Non-pigmented ciliary epithelial cell (primary cell): ENCODE data around the gene IL24.

Experiments
- DNase-seq: peaks from one replicate; pipeline ENCODE4 v3.0.0-alpha.2; 2010; ENCODE audit warnings: low read depth

IL24 gene

DNA sequence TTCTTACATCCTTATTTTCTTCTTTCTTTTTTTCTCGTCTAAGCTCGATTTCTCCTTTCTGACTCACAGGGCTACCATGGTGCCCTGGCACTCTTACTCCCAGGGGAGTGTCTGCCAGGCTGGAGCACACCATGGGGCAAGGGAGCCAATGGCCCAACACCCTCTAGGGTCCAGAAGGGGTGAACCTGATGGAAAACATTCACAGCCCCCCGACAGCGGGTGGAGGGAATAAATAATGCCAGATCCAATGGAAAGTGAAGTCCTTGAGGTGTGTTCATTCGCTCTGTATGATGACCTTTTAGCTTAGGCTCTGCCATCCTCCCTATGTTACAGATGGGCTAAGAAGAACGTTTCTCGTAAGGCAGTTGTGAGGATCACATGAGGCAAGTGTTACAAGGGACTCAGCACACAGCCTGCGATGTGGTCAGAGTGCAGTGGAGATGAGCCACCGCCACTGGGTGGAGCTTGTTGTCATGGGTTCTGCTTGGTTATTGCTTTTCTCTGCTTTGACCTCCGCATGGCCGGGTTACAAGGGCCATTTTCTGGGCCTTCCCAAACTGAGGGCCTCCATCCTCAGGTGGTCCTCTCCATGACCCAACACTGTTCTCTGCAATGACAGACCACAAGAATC is 28.0 kb downstream of the IL24 start:
- no peak for DNase-seq

DNA sequence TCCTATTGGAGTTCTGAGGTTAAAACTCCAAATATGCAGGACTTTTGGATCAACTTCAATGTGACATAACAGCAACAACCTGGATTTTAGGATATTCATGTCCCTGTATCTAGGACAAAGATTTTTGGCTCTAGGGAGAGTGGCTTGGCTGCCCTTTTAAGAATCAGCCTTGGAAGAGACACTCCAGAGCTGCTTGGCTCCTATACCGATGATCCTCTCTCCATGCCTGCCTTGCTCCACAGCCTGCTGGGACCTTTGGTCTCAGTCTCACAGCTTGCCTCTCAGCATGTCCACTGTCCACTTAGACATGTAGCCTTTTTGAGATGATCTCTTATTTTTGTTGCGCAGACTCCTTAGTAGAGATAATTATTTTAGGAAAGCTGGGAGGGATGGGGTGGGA is 29.0 kb downstream of the IL24 start:
- no peak for DNase-seq

- no peak for DNase-seq
Observed at GRCh38 chr1:206929524-206929923, 32.3 kb downstream of the IL24 start.

- DNase-seq, result no peak
Observed at GRCh38 chr1:206930210-206930798, 33.1 kb downstream of the IL24 start.

DNA sequence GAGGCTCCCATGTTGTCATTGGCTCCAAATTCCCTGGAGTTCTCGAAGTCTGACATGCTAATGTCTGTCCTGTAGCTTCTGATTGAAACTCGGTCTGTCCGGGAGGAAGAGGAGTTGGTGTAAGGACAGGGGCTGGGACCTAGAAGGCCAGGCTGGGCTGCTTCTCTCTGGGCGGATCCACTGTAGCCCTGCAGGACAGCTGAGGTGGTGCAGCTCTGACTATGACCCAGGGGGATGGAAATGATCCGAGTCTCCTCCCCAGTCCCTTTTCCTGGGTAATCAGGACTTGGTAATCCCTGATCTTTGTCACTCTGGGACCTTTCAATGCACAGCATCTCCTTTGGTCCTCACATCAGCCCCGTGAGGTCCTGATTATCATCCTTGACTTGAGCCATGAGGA is 34.5 kb downstream of the IL24 start:
- no peak for DNase-seq

- DNase-seq, result no peak
Observed at GRCh38 chr1:206932177-206932576, 34.9 kb downstream of the IL24 start.

GRCh38 chr1:206933333-206933945 is 36.2 kb downstream of the IL24 start:
- no peak for DNase-seq

DNA sequence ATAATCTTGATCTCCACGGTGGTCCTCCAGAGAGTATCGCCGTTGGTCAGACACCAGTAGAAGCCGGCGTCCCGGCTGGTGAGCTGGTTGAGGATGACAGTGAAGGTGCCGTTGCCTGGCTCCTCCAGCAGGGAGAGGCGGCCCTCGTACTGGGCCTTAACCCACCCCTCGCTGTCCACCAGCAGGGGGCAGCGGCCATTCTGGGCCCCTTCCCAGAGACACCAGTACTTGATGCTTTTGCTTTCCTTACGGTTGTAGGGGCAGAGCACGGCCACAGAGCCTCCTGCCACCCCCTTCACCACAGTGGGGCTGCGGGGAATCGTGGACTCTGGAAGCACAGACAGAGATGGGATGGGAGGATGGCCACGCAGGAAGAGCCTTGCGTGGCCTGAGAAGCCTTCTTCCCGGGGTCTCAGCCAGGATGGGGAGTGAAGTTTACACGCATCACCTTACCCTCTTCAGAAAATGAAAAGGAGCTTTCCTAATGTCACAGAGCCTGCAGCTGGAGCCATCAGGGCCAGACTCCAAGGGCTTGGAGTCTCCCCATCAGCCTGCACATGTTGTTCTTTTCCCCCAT is 38.3 kb downstream of the IL24 start:
- no peak for DNase-seq

DNA sequence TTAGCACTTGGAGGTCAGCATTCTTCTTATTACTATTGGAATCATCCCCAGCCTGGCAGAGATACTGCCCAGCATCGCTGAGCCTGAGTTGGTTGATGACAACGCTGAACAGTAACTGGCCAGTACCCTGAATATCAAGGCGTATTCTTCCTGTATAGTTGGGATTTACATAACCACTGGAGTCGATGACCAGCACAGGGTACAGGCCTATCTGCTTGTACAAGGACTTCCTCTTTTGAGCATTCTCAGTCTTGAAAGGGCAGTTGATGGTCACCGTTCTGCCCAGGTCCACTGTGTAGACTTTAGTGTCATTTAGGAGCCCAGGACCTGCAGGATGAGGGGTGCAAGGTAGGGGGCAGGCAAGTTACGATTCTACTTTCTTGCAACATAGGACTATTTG is 40.2 kb downstream of the IL24 start:
- no peak for DNase-seq

- DNase-seq, result no peak
Observed at GRCh38 chr1:206939131-206939530, 41.9 kb downstream of the IL24 start.

GRCh38 chr1:206939841-206940587 is 42.8 kb downstream of the IL24 start:
- no peak for DNase-seq

GRCh38 chr1:206940588-206940936 is 43.3 kb downstream of the IL24 start:
- no peak for DNase-seq

DNA sequence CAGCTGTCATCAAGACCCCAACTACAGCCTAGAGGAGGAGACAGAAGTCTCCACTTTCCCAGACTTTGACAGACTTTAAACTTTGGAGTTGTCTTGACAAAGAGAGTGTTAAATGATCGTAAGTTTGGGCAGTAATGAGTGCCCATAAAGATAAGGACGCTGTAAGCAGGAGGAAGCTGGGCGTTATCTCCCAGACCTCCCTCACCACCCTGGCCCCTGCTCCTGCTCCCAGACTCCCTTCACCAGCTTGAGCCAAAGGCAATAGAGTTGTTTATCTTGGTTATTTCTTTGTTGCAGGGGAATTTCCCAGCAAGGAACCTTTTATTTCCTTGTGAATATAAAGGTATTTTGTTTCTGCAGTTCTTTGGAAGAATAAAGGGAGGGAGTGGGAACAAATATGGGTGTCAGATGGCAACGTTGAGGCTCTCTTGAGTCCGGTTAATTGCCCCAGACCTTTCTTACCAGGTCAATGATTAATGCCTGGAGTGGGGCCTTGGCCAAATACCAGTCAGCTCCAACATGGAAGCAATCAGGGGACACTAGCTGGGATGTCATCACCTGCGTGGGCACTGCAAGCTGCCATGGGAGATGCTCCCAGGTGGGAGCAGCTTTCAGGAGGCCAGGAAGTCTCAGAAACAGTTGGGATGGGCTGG is 44.6 kb downstream of the IL24 start:
- DNase-seq, result no peak

DNA sequence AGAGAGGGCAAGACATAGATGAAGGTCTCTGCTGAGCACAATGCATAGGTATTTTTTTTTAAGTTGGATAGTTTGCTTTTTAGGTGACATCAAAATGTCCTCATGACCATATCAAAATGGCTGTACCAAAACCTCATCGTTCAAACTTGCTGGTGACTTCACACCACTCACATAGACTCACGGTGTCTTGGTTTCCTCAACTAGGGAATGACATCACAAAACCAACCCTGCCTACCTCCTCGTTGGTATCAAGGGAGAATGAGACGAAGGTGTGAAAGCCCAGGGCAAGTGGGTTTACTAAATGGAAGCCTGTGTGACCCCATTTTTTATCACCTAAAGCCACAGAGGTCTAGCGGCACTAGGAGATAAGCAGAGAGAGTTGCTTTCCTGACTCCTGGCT is 47.5 kb downstream of the IL24 start:
- DNase-seq, result no peak

GRCh38 chr1:206945779-206946178 is 48.5 kb downstream of the IL24 start:
- no peak for DNase-seq

- DNase-seq, result no peak
Observed at GRCh38 chr1:206946261-206946660, 49.0 kb downstream of the IL24 start, which contains the start of gene PIGR. Gene PIGR, minus strand, starts transcription at chr1:206946466. Its CDS starts 5,935 bp downstream, at chr1:206940531.

- no peak for DNase-seq
Observed at GRCh38 chr1:206947255-206947654, 50.0 kb downstream of the IL24 start.

- DNase-seq, result no peak
Observed at GRCh38 chr1:206949208-206949607, 52.0 kb downstream of the IL24 start.

- DNase-seq, result no peak
Observed at GRCh38 chr1:206949641-206950040, 52.4 kb downstream of the IL24 start.

GRCh38 chr1:206951318-206952100 is 54.3 kb downstream of the IL24 start:
- no peak for DNase-seq

- no peak for DNase-seq
Observed at GRCh38 chr1:206952171-206952570, 54.9 kb downstream of the IL24 start.
